ENCODE data around the gene MYH7.
"Not testable (repeated sequence)": the region's sequence is repeated elsewhere in the genome, so short reads cannot be mapped to it uniquely, and the experiment has no call there.

MYH7 gene

DNA sequence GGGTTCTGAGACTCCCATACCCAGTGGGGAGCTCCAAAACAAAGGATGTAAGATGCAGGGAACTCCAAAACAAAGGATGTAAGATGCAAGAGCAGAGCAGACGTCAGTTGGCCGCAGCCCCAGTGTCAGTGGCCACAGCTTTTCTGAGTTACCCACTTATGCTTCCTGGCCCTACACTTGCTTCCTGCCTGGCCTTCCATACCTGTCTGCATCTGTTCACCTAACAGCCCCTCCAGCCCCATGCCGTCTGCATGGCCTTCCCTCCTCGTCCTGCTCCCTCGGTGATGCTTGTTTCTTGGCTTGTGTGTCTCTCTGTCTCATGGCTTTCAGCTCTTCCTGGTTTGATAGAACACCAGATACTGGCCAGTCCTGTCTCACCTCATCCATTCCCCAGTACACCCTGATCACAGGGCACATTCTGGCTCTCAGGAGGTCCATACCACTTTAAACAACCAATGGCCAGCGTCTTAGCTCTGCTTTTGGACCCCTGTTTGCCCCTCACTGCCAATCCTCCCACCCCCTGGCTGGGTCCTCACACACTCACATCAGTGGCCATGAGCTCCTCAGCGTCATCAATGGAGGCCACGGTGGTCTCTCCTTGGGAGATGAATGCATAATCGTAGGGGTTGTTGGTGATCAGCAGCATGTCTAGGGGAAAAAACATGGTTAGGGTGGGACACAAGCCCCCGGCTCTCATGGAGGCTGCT lies 5.3 kb downstream of the MYH7 start:
- DNase-seq (ENCODE audit: low read depth): no peak

DNA sequence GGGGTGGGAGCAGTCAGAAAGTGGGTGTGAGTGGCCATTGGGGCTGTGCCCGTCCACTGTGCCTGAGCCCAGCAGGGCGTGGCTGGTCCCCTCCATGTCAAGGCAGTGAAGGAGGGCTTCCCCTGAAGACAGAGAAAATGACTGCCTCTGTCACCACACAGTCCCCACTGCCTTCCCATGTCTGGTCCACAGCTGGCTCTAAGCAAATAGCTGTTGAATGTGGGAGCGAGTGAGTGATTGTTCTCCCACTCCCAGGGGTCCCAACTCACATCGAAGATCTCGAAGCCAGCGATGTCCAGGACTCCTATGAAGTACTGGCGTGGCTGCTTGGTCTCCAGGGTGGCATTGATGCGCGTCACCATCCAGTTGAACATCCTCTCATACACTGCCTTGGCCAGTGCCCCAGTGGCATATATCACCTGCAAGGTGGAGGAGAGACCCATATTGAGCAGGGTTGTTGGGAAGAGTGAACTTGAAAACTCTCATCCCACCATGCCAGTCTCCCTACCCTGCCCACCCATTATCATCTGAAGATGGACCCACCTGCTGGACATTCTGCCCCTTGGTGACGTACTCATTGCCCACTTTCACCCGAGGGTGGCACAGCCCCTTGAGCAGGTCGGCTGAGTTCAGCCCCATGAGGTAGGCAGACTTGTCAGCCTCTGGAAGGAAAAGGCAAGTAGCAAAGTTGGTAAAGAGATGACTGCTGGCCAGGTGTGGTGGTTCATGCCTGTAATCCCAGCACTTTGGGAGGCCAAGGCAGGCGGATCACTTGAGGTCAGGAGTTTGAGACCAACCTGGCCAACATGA lies 6.6 kb downstream of the MYH7 start:
- DNase-seq (ENCODE audit: low read depth): no peak

DNA sequence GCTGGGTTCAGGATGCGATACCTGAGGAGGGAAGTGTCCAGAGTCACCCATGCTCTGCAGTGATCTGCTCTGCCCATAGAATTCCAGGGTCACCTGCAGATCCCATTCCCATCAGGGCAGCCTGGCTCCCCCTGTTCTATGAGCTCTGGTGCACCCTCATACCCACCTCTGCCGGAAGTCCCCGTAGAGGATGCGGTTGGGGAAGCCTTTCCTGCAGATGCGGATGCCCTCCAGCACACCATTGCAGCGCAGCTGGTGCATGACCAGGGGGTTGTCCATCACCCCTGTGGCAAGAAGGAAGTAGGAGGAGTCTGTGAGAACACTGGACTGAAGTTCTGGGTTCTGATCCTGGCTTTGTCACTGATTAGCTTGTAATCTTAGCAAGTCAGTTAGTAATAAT lies 9.7 kb downstream of the MYH7 start:
- DNase-seq (ENCODE audit: low read depth): not testable (repeated sequence)

DNA sequence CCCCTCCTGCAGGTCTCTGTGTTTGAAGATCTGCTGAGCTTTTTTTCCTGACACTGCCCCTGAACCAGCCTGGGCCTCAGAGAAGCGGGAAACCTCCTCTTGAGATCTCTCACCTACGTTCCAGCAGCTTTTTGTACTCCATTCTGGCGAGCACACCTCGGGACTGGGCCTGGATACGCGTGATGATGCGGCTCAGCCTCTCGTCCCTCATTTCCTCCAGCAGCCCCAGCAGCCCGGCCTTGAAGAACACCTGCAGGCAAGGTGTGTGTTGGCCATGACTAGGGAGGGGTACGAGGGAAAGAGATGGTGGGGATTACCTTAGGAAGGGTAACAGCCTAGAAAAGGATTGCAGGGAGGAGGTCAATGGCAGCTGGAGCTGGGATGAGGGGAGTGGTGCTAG lies 10.3 kb downstream of the MYH7 start:
- no peak for DNase-seq (ENCODE audit: low read depth)

DNA sequence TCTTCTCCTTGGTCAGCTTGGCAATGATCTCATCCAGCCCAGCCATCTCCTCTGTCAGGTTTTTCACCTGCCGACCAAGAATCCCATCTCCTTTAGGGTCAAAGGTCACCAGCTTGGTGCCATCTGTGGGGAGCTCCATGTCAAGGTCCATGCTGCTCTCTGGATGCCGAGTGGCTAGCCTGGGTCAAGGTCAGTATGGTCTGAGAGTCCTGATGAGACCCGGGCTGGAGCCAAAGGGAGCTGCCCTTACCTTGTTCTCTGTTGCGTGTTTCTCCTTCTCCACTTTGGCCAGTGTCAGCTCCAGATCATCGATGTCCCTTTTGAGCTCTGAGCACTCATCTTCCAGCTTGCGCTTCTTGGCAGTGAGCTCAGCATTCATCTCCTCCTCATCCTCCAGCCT lies 11.8 kb downstream of the MYH7 start:
- no peak for DNase-seq (ENCODE audit: low read depth)

DNA sequence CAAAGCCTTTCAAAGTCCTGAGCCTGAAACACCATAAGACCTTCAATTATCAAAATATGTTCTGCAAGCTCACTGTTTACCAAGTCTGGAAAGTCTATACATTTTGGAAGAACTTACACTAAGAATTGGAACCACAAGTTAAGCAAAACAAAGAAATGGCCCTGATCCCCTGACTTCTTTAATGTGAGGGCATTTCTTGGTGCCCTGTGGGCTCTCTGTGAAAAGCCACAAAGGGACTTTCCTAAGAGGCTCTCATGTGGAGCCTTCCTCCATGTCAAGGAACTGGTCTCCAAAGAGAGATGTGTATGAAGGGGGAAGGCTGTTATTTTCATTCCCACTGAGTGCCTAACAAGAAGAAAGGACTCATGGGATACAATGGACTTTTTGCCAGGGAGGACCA lies 13.9 kb downstream of the MYH7 start:
- no peak for DNase-seq (ENCODE audit: low read depth)

DNA sequence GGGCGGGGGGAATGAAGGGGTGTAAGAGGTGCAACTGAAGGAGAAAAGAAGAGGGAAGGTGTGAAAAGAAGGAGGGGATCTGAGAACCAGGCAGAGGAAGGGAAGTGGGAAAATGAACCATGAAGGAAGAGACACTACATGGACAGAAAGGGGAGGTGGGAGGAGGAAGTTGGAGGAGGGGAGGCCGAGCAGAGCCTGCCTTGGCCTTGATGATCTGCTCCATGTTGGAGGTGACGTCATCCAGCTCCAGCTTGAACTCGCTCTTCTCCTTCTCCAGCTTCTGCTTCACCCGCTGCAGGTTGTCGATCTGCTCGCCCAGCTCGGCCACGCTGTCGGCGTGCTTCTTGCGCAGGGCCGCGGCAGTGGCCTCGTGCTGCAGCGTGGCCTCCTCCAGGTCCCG lies 15.8 kb downstream of the MYH7 start:
- DNase-seq (ENCODE audit: low read depth): not testable (repeated sequence)

DNA sequence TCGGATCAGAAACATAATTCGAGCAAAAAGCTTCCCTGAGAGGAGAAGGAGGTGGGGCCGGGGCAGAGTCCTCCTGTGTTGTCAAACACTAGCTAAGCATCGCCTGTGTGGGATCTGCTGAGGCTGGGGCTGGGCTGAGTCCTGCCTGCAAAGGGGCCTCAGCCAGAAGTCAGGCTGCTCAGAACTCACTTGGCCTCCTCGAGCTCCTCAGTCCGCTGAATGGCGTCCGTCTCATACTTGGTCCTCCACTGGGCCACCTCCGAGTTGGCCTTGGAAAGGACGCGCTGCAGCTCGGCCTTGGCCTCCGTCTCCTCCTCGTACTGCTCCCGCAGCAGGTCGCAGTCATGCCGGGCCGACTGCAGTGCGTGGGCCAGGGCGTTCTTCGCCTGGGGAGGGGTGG lies 17.4 kb downstream of the MYH7 start:
- DNase-seq (ENCODE audit: low read depth): no peak

DNA sequence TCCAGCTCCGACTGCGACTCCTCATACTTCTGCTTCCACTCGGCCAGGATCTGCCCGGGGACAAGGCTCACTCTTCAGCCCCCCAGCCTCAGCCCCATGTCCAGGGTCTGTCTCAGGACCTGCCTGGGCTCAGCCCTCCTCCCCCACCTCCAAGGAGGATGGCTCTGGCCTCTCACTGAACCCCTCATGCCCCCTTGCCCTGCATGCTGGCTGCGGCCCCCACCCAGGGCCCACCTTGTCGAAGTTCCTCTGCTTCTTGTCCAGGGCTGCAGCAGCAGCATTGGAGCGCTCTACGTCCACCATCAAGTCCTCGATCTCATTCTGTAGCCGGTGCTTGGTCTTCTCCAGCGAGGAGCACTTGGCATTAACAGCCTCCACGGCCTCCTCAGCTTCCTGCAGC lies 18.2 kb downstream of the MYH7 start:
- not testable (repeated sequence) for DNase-seq (ENCODE audit: low read depth)

DNA sequence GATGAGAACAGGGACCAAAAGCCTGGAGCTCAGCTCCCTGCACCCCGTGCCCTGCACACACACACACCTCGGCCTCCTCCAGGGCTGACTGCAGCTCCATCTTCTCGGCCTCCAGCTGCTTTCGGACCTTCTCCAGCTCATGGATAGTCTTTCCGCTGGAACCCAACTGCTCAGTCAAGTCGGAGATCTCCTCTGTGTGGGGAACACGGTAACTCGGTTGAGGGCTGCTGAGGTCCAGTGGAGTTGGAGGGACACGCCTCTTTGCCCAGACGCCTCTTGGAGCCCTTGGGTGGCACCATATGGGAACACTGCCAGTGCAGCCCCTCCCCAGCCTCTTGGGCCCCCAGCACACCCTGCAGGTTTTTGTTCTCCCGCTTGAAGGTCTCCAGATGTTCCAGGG lies 18.7 kb downstream of the MYH7 start:
- no peak for DNase-seq (ENCODE audit: low read depth)

DNA sequence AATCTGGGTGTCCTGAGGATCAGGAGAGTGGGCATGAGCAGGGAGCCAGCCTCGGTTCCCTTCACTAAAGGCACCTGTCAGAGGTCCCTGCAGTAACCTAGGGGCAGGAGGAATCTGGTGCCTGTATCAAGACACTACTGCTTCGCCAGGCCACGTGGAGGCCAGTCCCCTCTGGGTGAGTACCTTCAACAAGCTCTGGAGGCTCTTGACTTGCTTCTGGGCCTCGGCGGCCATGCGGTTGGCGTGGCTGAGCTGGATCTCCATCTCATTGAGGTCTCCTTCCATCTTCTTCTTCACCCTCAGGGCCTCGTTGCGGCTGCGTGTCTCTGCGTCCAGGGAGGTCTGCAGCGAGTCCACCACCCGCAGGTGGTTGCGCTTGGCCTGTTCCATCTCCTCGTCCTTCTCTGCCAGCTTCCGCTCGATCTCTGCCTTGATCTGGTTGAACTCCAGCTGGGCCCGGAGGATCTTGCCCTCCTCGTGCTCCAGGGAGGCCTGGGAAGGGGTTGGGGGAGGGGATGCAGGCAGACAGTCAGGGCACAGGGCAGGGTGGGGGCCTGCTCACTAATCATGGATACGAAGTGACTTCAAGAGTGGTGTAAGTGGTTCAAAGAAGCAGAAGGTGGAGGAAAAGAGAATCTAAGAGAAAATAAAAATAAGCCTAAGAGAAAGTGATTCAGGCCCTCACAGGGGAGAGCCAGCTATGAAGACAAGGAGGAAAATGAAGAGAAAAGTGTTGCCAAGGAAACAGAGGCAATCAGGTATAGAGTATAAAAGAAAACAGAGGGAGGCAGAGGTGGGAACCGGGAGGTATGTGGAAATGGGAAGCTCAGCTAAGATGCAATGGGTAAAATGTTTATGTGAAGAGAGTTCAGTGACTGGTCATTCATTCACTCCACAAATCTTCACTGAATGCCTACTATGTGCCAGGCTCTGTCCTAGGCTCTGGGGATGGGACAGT lies 19.4 kb downstream of the MYH7 start:
- no peak for DNase-seq (ENCODE audit: low read depth)

DNA sequence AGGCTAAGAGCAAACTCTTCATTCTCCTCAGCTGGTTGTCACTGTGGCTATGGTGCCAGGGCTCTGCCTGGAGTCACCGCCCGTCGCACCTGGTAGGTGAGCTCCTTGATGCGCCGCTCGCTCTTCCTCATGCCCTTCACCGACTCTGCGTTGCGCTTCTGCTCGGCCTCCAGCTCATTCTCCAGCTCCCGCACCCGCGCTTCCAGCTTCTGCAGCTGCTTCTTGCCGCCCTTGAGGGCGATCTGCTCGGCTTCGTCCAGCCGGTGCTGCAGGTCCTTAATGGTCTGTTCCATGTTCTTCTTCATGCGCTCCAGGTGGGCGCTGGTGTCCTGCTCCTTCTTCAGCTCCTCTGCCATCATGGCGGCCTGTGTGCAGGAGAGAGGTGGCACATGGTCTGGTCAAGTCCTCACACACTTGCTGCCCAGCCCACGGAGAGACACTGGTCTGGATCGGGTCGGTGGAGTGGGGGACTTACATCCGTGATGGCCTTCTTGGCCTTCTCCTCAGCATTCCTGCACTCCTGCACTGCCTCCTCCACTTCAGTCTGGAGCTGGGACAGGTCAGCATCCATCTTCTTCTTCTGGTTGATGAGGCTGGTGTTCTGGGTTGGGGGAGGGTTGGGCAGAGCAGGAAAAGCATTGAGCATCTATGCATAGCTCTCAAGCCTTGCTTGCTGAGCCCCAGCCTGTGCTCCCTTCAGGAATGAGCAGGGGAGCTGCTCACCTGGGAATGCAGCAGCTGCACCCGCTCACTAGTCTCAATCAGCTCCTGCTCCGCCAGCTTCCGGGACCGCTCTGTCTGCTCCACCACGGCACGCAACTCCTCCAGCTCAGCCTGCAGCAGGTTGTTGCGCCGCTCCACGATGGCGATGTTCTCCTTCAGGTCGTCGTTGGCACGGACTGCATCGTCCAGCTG lies 20.3 kb downstream of the MYH7 start:
- DNase-seq (ENCODE audit: low read depth): no peak

DNA sequence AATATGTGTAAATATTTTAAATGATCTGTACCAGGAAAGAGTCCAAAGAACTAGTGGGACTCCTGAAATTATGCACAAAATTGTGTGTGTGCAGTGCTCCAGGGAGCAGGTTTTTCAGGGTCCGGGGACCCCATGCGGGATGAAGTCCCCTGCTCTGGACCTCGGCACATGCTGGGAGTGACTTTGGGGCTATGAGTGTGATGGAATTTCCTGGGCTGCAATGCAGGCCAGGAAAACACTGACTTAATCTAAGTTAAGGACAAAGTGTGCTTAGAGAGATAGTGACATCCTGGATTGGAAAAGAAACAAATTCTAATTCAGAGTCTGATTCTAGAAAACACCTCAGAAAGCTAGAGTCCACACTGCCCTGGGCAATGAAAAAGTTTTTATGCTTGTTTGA lies 21.2 kb downstream of the MYH7 start:
- no peak for DNase-seq (ENCODE audit: low read depth)

DNA sequence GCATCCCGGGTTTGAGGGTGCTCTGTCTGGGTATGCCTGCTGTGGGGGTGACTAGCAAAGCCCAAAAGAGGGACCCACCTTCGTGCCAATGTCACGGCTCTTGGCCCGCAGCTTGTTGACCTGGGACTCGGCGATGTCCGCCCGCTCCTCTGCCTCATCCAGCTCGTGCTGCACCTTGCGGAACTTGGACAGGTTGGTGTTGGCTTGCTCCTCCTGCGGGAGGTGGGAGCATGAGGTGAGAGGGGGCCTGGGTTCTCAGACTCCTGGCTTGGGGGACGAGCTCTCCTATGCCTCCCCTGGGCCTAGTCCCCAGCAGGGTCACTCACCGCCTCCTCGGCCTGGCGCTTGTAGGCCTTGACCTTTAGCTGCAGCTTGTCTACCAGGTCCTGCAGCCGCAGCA lies 21.8 kb downstream of the MYH7 start:
- DNase-seq (ENCODE audit: low read depth): no peak

DNA sequence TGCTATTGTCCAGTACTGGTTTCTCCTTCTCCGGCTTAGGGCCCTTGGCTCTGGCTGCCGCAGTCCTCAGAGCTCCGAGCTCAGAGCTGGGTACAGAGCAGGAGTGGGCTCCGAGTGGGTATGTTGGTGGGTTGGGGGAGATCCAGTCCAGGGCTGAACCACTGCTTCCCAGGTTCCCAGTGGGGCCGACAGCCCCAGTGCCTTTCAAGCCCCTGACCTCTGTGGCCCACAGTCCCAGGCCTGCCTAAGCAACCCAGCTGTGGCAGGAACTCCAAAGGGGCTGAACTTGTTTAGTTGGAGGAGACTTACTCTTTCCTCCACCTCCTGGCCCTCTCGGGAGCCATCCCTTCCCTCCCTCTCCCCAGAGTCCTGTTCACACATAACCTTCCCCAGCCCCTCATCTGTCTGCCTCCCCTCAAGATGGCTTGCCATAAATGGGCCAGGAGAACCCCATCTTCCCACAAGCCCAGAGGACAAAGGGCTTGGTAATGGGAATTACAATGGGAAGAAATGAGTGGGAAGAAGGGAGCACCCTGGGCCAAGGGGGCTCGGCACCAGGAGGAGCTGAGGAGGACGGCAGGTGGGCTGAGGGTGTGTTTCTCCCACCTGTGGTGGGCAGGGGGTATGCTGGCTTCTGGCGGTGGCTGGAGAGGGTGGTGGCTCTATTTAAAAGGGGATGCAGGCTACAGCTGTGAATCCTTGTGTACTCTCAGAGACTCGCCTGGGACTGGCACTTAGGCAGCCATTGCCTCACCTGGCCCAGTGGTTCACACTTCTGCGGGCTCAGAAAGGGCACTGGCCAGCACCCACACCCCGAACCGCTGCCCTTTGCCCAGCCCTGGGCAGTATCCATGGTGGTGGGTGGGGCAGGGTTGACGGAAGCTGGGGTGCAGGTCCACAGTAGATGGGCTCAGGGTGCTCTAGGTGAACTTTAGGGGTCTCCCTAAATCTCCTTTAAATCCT lies 23.6 kb downstream of the MYH7 start:
- DNase-seq (ENCODE audit: low read depth): no peak

DNA sequence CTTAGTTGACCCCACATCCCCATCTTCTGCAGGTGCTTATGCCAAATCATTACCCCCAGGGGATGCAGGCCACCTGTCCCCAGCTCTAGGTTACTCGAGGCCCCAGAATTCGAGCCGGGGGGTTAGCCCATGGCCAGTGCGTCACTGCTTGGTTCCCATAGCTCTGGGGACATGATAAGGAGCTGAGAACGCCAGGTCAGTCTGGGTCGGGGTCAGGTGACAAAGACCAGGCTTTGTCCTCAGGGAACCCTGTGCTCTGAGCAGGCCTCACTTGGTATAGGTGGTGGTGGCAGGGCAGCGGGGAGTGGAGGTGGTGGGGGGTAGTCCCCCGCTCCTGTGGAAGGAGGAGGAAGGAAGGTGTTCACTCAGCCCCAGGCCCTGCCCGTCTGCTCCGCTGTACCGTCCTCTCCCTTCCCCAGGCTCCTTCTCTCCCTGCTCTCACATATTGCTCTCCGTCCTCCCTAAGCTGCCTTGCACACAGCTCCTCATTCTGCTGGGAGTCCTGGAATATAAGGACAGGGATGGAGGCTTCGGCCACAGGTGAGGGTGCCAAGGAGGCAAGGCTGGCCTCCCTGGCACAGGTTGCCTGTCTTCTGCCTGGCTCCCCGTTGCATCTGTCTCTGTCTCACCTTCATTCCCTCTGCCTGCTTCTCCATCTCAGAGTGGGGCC lies 25.4 kb downstream of the MYH7 start:
- DNase-seq (ENCODE audit: low read depth): no peak

DNA sequence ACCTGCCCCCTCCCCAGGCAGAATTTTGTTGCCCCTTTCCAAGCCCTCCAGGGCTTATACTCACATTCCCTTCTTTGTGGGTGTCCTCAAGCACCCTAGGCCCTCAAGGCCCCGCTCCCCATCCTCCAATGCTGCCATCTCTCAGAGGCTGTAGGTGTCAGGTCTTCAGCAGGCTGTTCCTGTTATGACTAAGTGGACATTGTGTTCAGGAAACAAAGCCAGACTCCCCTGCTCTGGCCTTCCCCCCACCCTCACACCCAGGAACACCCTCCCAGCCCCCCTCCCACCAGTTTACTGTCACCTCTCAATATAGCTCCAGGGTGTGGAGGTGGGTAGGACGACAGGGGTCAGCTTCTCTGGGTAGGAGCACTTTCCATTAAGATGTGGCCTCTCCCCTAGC lies 26.0 kb downstream of the MYH7 start:
- DNase-seq (ENCODE audit: low read depth): no peak

DNA sequence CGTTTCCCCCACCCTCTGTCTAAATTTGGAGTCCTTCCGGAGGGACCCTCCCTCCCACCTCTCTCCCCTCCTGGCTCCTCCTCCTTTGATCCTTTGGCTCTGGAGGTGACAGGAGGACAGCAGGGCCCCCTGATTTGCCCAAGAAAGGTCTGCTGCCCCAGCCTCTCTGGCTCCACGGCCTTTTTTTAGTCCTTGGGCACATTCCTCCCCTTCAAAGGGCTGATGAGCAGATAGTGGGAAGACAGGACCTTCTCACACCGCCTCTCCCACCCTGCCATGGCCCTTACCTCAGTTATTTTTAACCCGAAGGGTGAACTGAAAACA lies 27.2 kb downstream of the MYH7 start:
- DNase-seq (ENCODE audit: low read depth): no peak

DNA sequence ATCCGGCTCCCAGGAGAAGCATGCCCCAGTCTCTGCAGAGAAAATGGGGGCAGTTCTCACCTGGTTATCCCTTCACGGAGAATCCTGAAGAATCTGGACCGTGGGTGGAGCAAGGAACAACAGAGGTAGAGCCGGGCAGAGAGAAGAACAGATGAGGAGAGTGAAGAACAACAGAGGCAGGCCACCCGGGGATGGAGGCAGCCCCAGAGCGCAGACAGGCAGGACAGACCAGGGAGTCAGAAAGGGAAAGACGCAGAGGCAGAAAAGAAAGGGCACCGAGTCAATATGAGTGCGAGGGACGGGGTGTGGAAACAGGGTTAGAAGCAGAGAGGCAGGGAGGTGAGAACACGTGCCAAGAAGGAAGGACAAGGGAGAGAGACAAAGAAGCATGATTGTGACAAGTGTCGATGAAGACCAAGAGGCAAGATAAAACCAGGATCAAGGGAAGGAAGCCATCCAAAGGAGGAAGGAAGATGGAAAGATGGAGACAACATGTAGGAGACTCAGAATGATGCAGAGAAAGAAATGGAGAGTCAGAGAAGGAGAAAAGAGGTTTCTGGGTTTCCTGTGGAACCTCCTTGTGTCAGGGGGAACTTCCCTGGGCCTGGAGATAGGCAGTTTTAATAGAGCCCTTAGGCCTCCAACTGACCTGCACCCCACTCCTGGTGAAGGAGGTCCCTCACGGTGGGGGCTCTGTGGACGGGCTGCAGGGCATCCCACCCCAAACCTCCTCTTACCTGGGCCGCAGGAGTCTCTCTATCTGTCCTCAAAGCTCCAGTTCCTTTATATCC lies 27.7 kb downstream of the MYH7 start, which contains the start of gene MYH6:
MYH6 (minus strand) TSS at position 758 of the 791 bp plus-strand sequence. CDS start 1,050 bp downstream, outside the sequence.
- no peak for DNase-seq (ENCODE audit: low read depth)
